Endothelial cell (in vitro differentiated cells): Measurements from ENCODE around the gene CTNNA3. TPM values are rescaled to one million over a fixed set of nuclear protein-coding genes. Genes with fewer than 3 reads are reported as not detected.

Experiments used
- DNase-seq: peaks from one replicate; pipeline ENCODE4 v3.0.0; 2021; ENCODE audit warnings: low spot score
- H3K27ac Mint-ChIP-seq: one replicate; pipeline ENCODE4 v1.8.0; 2021; ENCODE audit warnings: mixed read lengths, inconsistent platforms; ENCODE audit not compliant: unreplicated experiment
- H3K27me3 Mint-ChIP-seq: one replicate; pipeline ENCODE4 v1.8.0; 2021; ENCODE audit warnings: mild to moderate bottlenecking, moderate library complexity, mixed read lengths, inconsistent platforms; ENCODE audit not compliant: unreplicated experiment
- H3K36me3 Mint-ChIP-seq: one replicate; pipeline ENCODE4 v1.8.0; 2021; ENCODE audit warnings: mild to moderate bottlenecking, low read depth, mixed read lengths, inconsistent platforms; ENCODE audit not compliant: unreplicated experiment
- H3K4me1 Mint-ChIP-seq: one replicate; pipeline ENCODE4 v1.8.0; 2021; ENCODE audit warnings: mild to moderate bottlenecking, mixed read lengths, inconsistent platforms; ENCODE audit not compliant: unreplicated experiment
- H3K4me3 Mint-ChIP-seq: one replicate; pipeline ENCODE4 v1.8.0; 2021; ENCODE audit warnings: mild to moderate bottlenecking, mixed read lengths, inconsistent platforms; ENCODE audit not compliant: unreplicated experiment
- H3K9me3 Mint-ChIP-seq: one replicate; pipeline ENCODE4 v1.8.0; 2021; ENCODE audit warnings: mixed read lengths, inconsistent platforms; ENCODE audit not compliant: unreplicated experiment
- CTCF ChIP-seq: fragments of 200-600 bp; sonication (generic); IDR thresholded peaks from one replicate; pipeline ENCODE4 v1.5.0; 2021; ENCODE audit warnings: antibody characterized with exemption; ENCODE audit not compliant: unreplicated experiment
- total RNA-seq: library from RNA; stranded (reverse); fragmentation: NEBNext Ultra II Directional; extraction: Animal tissue kit (Norgen Biotek cat#: 25700); gene quantifications from one replicate; pipeline ENCODE4 v1.2.1, GENCODE V29; 2021; ENCODE audit not compliant: unreplicated experiment

The CTNNA3 gene
- total RNA-seq, 1 donor from 2014 or later: 2.3 TPM

- Mint-ChIP-seq H3K9me3 (no peaks in the 10 kb centered on the region), H3K4me1 (no peaks in the 10 kb centered on the region), H3K36me3 (no peaks in the 10 kb centered on the region), H3K4me3 (no peak overlapping the region), H3K27ac (no peak overlapping the region), H3K27me3 (no peaks in the 10 kb centered on the region)
- no peak for DNase-seq
- TF ChIP-seq CTCF: no peak
Observed at GRCh38 chr10:66880826-66881225, 815.2 kb downstream of the CTNNA3 start.

- no peak for DNase-seq
- H3K36me3 Mint-ChIP-seq: no peaks in the 10 kb centered on the region
- no peaks in the 10 kb centered on the region for H3K27me3 Mint-ChIP-seq
- no peak for TF ChIP-seq CTCF
- no peaks in the 10 kb centered on the region for H3K9me3 Mint-ChIP-seq
- H3K4me1 Mint-ChIP-seq: no peaks in the 10 kb centered on the region
- no peak overlapping the region for H3K27ac Mint-ChIP-seq
- no peak overlapping the region for H3K4me3 Mint-ChIP-seq
Observed at GRCh38 chr10:66880292-66880691, 815.7 kb downstream of the CTNNA3 start.

- no peak for TF ChIP-seq CTCF
- Mint-ChIP-seq H3K4me3 (no peak overlapping the region), H3K4me1 (no peaks in the 10 kb centered on the region), H3K27me3 (peaks cover 2% of the 10 kb centered on the region), H3K27ac (no peak overlapping the region), H3K36me3 (no peaks in the 10 kb centered on the region), H3K9me3 (no peaks in the 10 kb centered on the region)
- no peak for DNase-seq
Observed at GRCh38 chr10:66877361-66877760, 818.6 kb downstream of the CTNNA3 start.

- Mint-ChIP-seq H3K36me3 (no peaks in the 10 kb centered on the region), H3K27me3 (peaks cover 3% of the 10 kb centered on the region), H3K4me1 (no peaks in the 10 kb centered on the region), H3K4me3 (no peak overlapping the region), H3K27ac (no peak overlapping the region), H3K9me3 (no peaks in the 10 kb centered on the region)
- no peak for DNase-seq
- TF ChIP-seq CTCF: no peak
Observed at GRCh38 chr10:66869635-66870034, 826.4 kb downstream of the CTNNA3 start.

GRCh38 chr10:66862687-66863258 lies 833.2 kb downstream of the CTNNA3 start:
- no peak for TF ChIP-seq CTCF
- H3K27me3 Mint-ChIP-seq: peaks cover 1% of the 10 kb centered on the region
- H3K9me3 Mint-ChIP-seq: no peaks in the 10 kb centered on the region
- H3K4me3 Mint-ChIP-seq: no peak overlapping the region
- no peaks in the 10 kb centered on the region for H3K4me1 Mint-ChIP-seq
- no peak for DNase-seq
- no peaks in the 10 kb centered on the region for H3K36me3 Mint-ChIP-seq
- H3K27ac Mint-ChIP-seq: no peak overlapping the region
